Measurements from ENCODE around the gene PLAAT2. TPM values are rescaled to one million over a fixed set of nuclear protein-coding genes. Genes with fewer than 3 reads are reported as not detected.

Gene PLAAT2
- total and polyA plus RNA-seq, 10 of the 15 experiments (the other 5 are each of a cell fraction or from before 2014, with no cell fraction given) = 4.6 to 25.9 (median 8.6) TPM

DNA sequence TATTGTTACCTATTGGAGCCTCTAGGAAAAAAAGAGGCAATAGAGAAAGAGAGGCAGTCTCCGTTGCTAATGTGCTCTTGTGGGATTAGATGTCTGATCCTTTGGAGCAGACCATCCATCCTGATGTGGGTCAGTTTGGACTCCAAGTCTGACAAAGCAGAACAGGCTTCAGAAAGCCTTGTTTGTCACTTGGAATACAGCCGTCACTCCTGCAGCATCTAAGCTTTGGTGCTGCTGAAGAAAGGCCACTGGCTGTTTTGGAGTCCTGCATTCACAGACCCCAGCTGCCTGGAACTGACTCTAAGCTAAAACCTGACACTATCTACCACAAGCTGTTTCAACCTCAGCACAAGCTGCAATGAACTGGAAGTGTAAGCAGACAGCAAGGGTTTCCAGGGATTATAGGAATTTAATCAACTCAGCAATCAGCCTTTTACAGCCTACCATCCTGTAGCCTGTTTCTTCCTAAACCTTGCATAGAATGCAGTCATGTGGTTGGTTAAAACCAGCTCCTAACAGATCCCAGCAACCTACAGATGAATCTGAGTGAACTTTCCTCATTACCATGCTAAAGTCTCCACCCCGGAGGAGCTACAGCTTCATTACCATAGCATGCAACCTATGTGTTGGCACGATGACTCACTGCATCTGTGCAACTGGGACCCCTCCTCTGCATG, 30.2 kb downstream of the PLAAT2 start:
- CTCF ChIA-PET = interaction anchor here (1.9 to 3.2 kb wide), 2 partner anchors 26 to 54 kb away, joined by 7 to 9 read pairs; no protein-coding TSS in a partner anchor
- Histone ChIP-seq H3K9ac (ENCODE audit: control insufficient read depth, insufficient read depth, low read length) (no peak overlapping the region), H3K27me3 (replicated peaks in 1 of 2; ENCODE audit: control insufficient read depth in 2 of 2, insufficient read depth in 2 of 2, low read length in 1 of 2) (no peaks in the 10 kb centered on the region), H4K20me1 (ENCODE audit: control insufficient read depth, insufficient read depth) (no peaks in the 10 kb centered on the region), H3K79me2 (ENCODE audit: control insufficient read depth, insufficient read depth, low read length) (no peaks in the 10 kb centered on the region), H3K9me3 (replicated peaks; ENCODE audit: control insufficient read depth, insufficient read depth, low read length) (no peaks in the 10 kb centered on the region), H3K4me1 (ENCODE audit: control insufficient read depth, insufficient read depth, low read length) (peaks cover 34% of the 10 kb centered on the region), H3K27ac (ENCODE audit: control insufficient read depth, insufficient read depth) (no peak overlapping the region), H3K4me2 (ENCODE audit: control insufficient read depth, insufficient read depth) (no peak overlapping the region), H3K4me3 (no peak overlapping the region), H2AFZ (ENCODE audit: control insufficient read depth, low read depth, low read length) (no peak overlapping the region), H3K36me3 (ENCODE audit: control insufficient read depth in 2 of 2, insufficient read depth in 2 of 2, low read length in 1 of 2) (no peaks in the 10 kb centered on the region)
- BruUV-seq (replicated peaks) = no TSS peak
- RAD21 ChIA-PET (ENCODE audit: unreplicated experiment) = interaction anchor here (1.0 to 2.2 kb wide), 2 partner anchors 30 to 34 kb away, joined by 3 to 7 read pairs; partner anchors contain the start of gene PLAAT2
- WGBS (ENCODE audit: insufficient coverage, insufficient replicate concordance, low lambda C conversion rate, missing lambda C conversion rate) = 68% methylated on average over 4 of the region's 4 CpGs
- SMC1A ChIA-PET (ENCODE audit: uncharacterized antibody, unreplicated experiment) = interaction anchor here (1.7 to 2.2 kb wide), 3 partner anchors 10 to 54 kb away, joined by 3 to 6 read pairs (median 4); no protein-coding TSS in a partner anchor
- ATAC-seq = no peak
- DNase-seq (ENCODE audit: low read depth, low spot score) = no peak
- FAIRE-seq = no peak
- intact Hi-C loops (cut with micrococcal nuclease; ENCODE audit: unreplicated experiment) = no loop called here
- POLR2A ChIA-PET = no interaction called here
- in situ Hi-C loops (cut with MboI) = no loop called here
- TF ChIP-seq, protein P1, sequence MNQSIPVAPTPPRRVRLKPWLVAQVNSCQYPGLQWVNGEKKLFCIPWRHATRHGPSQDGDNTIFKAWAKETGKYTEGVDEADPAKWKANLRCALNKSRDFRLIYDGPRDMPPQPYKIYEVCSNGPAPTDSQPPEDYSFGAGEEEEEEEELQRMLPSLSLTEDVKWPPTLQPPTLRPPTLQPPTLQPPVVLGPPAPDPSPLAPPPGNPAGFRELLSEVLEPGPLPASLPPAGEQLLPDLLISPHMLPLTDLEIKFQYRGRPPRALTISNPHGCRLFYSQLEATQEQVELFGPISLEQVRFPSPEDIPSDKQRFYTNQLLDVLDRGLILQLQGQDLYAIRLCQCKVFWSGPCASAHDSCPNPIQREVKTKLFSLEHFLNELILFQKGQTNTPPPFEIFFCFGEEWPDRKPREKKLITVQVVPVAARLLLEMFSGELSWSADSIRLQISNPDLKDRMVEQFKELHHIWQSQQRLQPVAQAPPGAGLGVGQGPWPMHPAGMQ (IDR thresholded peaks at IDR 0.05; ENCODE audit: borderline replicate concordance) = no peak
- TF ChIP-seq, protein P2, sequence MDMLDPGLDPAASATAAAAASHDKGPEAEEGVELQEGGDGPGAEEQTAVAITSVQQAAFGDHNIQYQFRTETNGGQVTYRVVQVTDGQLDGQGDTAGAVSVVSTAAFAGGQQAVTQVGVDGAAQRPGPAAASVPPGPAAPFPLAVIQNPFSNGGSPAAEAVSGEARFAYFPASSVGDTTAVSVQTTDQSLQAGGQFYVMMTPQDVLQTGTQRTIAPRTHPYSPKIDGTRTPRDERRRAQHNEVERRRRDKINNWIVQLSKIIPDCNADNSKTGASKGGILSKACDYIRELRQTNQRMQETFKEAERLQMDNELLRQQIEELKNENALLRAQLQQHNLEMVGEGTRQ (IDR thresholded peaks at IDR 0.05; ENCODE audit: borderline replicate concordance, low read depth, low read length) = no peak
- no peak for TF ChIP-seq HDGF (IDR thresholded peaks at IDR 0.05)
- TF ChIP-seq ETV6 (conservative IDR thresholded peaks at IDR 0.05 in 1 of 2, IDR thresholded peaks at IDR 0.05 in 1 of 2; ENCODE audit: borderline replicate concordance in 1 of 2, low read depth in 1 of 2) = no peak
- no peak for TF ChIP-seq FOXK2 (IDR thresholded peaks at IDR 0.05)
- TF ChIP-seq KAT2A (conservative IDR thresholded peaks at IDR 0.05; ENCODE audit: control insufficient read depth, low read depth, low read length) = no peak
- no peak for TF ChIP-seq CEBPB (IDR thresholded peaks at IDR 0.05; ENCODE audit: borderline replicate concordance in 1 of 2, low read depth in 2 of 2, low read length in 2 of 2)
- TF ChIP-seq, protein P3, sequence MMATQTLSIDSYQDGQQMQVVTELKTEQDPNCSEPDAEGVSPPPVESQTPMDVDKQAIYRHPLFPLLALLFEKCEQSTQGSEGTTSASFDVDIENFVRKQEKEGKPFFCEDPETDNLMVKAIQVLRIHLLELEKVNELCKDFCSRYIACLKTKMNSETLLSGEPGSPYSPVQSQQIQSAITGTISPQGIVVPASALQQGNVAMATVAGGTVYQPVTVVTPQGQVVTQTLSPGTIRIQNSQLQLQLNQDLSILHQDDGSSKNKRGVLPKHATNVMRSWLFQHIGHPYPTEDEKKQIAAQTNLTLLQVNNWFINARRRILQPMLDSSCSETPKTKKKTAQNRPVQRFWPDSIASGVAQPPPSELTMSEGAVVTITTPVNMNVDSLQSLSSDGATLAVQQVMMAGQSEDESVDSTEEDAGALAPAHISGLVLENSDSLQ (IDR thresholded peaks at IDR 0.05) = no peak
- no peak for TF ChIP-seq RAD51 (IDR thresholded peaks at IDR 0.05)
- no peak for TF ChIP-seq RCOR1 (conservative IDR thresholded peaks at IDR 0.05; ENCODE audit: low read depth, low read length)
- TF ChIP-seq MYB (IDR thresholded peaks at IDR 0.05; ENCODE audit: borderline replicate concordance, low read depth, low read length) = no peak
- TF ChIP-seq RUNX3 (IDR thresholded peaks at IDR 0.05; ENCODE audit: low read length) = no peak
- TF ChIP-seq ATF7 (IDR thresholded peaks at IDR 0.05; ENCODE audit: low read depth) = no peak
- no peak for TF ChIP-seq SIX5 (IDR thresholded peaks at IDR 0.05; ENCODE audit: low read depth, low read length, severe bottlenecking)
- no peak for TF ChIP-seq SP1 (IDR thresholded peaks at IDR 0.05; ENCODE audit: low read depth, low read length)
- TF ChIP-seq ZNF217 (IDR thresholded peaks at IDR 0.05) = no peak
- no peak for TF ChIP-seq BCL11A (IDR thresholded peaks at IDR 0.05; ENCODE audit: low read depth, low read length)
- no peak for TF ChIP-seq RB1 (IDR thresholded peaks at IDR 0.05; ENCODE audit: borderline replicate concordance)

Measured in GM12878 (cell line).